Gastroesophageal sphincter (tissue), 4 donors: ENCODE results near the gene QPCT. TPM values are rescaled to one million over a fixed set of nuclear protein-coding genes. Genes with fewer than 3 reads are reported as not detected.

Source experiments
- ATAC-seq: fragments of 150-250 bp; one replicate; pipeline ENCODE4 v1.9.1; 2016; ENCODE audit warnings: mild to moderate bottlenecking, moderate library complexity
- H3K27ac ChIP-seq, 4 donors: fragments of 200-600 bp; sonication (generic) in 3 of 4; 1 replicate in 3 of 4; 2 replicates in 1 of 4; pipeline ENCODE4 v1.5.1; 2016 to 2019
- H3K27me3 ChIP-seq: fragments of 200-600 bp; sonication (generic); one replicate; pipeline ENCODE4 v1.5.1; 2019
- H3K36me3 ChIP-seq, 2 donors: fragments of 200-600 bp; sonication (generic); one replicate each; pipeline ENCODE4 v1.5.1; 2019; ENCODE audit warnings: control low read depth in 1 of 2
- H3K4me1 ChIP-seq, 3 donors: fragments of 200-600 bp; sonication (generic); 1 replicate in 2 of 3; 2 replicates in 1 of 3; pipeline ENCODE4 v1.5.1; 2016 to 2019; ENCODE audit warnings: control low read depth in 2 of 3
- H3K4me3 ChIP-seq, 2 donors: fragments of 200-600 bp; sonication (generic); one replicate each; pipeline ENCODE4 v1.5.1; 2019; ENCODE audit warnings: mild to moderate bottlenecking in 1 of 2, moderate library complexity in 1 of 2
- H3K9me3 ChIP-seq, 3 donors: fragments of 200-600 bp; sonication (generic); one replicate each; pipeline ENCODE4 v1.5.1; 2017 to 2019; ENCODE audit warnings: control low read depth in 2 of 3
- CTCF ChIP-seq, 4 experiments: fragments of 200-600 bp in 2 of 4; fragments of 450-650 bp in 2 of 4; sonication (generic) in 1 of 4; IDR thresholded peaks; one replicate each; pipeline ENCODE4 v1.5.1; 2017 to 2019; ENCODE audit warnings: antibody characterized with exemption in 4 of 4, mild to moderate bottlenecking in 2 of 4, moderate library complexity in 2 of 4
- EP300 ChIP-seq: sonication (generic); formaldehyde crosslinking; IDR thresholded peaks from one replicate; pipeline ENCODE4 v1.6.1; 2017; ENCODE audit warnings: antibody characterized with exemption, mild to moderate bottlenecking
- POLR2A ChIP-seq, 2 donors: fragments of 450-650 bp; IDR thresholded peaks; one replicate each; pipeline ENCODE4 v1.6.1; 2017; ENCODE audit warnings: antibody characterized with exemption in 2 of 2, mild to moderate bottlenecking in 2 of 2, moderate library complexity in 1 of 2
- POLR2AphosphoS5 ChIP-seq: sonication (generic); formaldehyde crosslinking; IDR thresholded peaks from one replicate; pipeline ENCODE4 v1.6.1; 2017; ENCODE audit warnings: antibody characterized with exemption
- WGBS, 2 donors: methylation state at CpG; one replicate each; pipeline ENCODE4 v1.1.5; 2018; ENCODE audit warnings: low coverage in 1 of 2; 5-methylcytosine and 5-hydroxymethylcytosine counted together
- total RNA-seq, 4 donors: library from RNA; depleted of rRNA; stranded (reverse); fragments of >200 nt; gene quantifications; one replicate each; pipeline ENCODE4 v1.1.0, GENCODE V29; 2016

The QPCT gene
- total RNA-seq, 4 donors from 2014 or later: 1.5 to 5.2 (median 2.6) TPM

- TF ChIP-seq CTCF (IDR thresholded peaks at IDR 0.05) (peak in 1 of 4 experiments; percentile 18), POLR2AphosphoS5 (peak; percentile 83), POLR2A (IDR thresholded peaks at IDR 0.05) (peak; percentile 69 to 71), EP300 (no peak)
- no peaks in the 10 kb centered on the region for H3K27me3 ChIP-seq
- ATAC-seq: no peak
- H3K4me1 ChIP-seq: peaks cover 0 to 60% (median 3%) of the 10 kb centered on the region in 3 donors
- H3K9me3 ChIP-seq: no peaks in the 10 kb centered on the region
- no CpG with 5 or more reads among the region's 33 CpGs for whole genome bisulfite sequencing, 2 donors
- H3K4me3 ChIP-seq: peak overlapping the region; percentile 93 to 98
- peak overlapping the region; percentile 92 to 95 (median 94) for H3K27ac ChIP-seq
- no peaks in the 10 kb centered on the region for H3K36me3 ChIP-seq
These were observed 20.0 kb upstream of the QPCT start for GRCh38 chr2:37324536-37324785.

- H3K9me3 ChIP-seq: no peaks in the 10 kb centered on the region
- TF ChIP-seq POLR2AphosphoS5: peak; percentile 46
- peak; percentile 58 to 61 for TF ChIP-seq POLR2A (IDR thresholded peaks at IDR 0.05)
- TF ChIP-seq CTCF (IDR thresholded peaks at IDR 0.05): peak in 1 of 4 experiments; percentile 4
- no peak for TF ChIP-seq EP300
- H3K4me3 ChIP-seq: peak within 1 kb of the TSS; percentile 93 to 98
- no peaks in the 10 kb centered on the region for H3K36me3 ChIP-seq
- no peaks in the 10 kb centered on the region for H3K27me3 ChIP-seq
- peak within 1 kb of the TSS; percentile 92 to 95 (median 94) for H3K27ac ChIP-seq
- peak; percentile 92 for ATAC-seq
- peaks cover 0 to 55% (median 3%) of the 10 kb centered on the region in 3 donors for H3K4me1 ChIP-seq
- WGBS, 2 donors: 6 to 20% methylated on average over 3 to 4 of the region's 79 CpGs
These were observed 19.4 kb upstream of the QPCT start, which contains the start of gene PRKD3 for GRCh38 chr2:37324786-37325624. TSS of gene PRKD3 (minus strand) at chr2:37324833. CDS start at chr2:37316524, 8,309 bp downstream.

GRCh38 chr2:37325625-37326071, 18.8 kb upstream of the QPCT start:
- H3K4me3 ChIP-seq: peak overlapping the region; percentile 93 to 98
- no peak for TF ChIP-seq EP300
- TF ChIP-seq POLR2AphosphoS5: no peak
- TF ChIP-seq POLR2A (IDR thresholded peaks at IDR 0.05): no peak
- TF ChIP-seq CTCF (IDR thresholded peaks at IDR 0.05): no peak
- no peaks in the 10 kb centered on the region for H3K36me3 ChIP-seq
- ATAC-seq: no peak
- peak overlapping the region; percentile 92 to 95 (median 94) for H3K27ac ChIP-seq
- WGBS, 2 donors: 86 to 93% methylated on average over 3 to 11 of the region's 12 CpGs
- H3K4me1 ChIP-seq: peaks cover 0 to 50% (median 3%) of the 10 kb centered on the region in 3 donors
- H3K27me3 ChIP-seq: no peaks in the 10 kb centered on the region
- H3K9me3 ChIP-seq: no peaks in the 10 kb centered on the region

- H3K36me3 ChIP-seq: no peaks in the 10 kb centered on the region
- ATAC-seq: peak; percentile 54
- H3K4me1 ChIP-seq: peaks cover 0 to 44% (median 3%) of the 10 kb centered on the region in 3 donors
- TF ChIP-seq POLR2A (IDR thresholded peaks at IDR 0.05): no peak
- no peak for TF ChIP-seq EP300
- peak; percentile 19 for TF ChIP-seq POLR2AphosphoS5
- H3K27ac ChIP-seq: peak overlapping the region; percentile 92 to 95 (median 94)
- no peaks in the 10 kb centered on the region for H3K27me3 ChIP-seq
- no peaks in the 10 kb centered on the region for H3K9me3 ChIP-seq
- H3K4me3 ChIP-seq: peak overlapping the region in 1 of 2 donors; percentile 93
- WGBS, 2 donors: 0 to 3% methylated on average over 2 of the region's 2 CpGs
These were observed 18.1 kb upstream of the QPCT start for GRCh38 chr2:37326285-37326684.

GRCh38 chr2:37326866-37327634, 17.4 kb upstream of the QPCT start:
- WGBS, 2 donors: 74 to 85% methylated on average over 8 of the region's 8 CpGs
- no peak for TF ChIP-seq POLR2A (IDR thresholded peaks at IDR 0.05)
- TF ChIP-seq POLR2AphosphoS5: no peak
- TF ChIP-seq CTCF (IDR thresholded peaks at IDR 0.05): no peak
- TF ChIP-seq EP300: no peak
- Histone ChIP-seq H3K27ac (peak overlapping the region; percentile 52 to 95 (median 93)), H3K27me3 (no peaks in the 10 kb centered on the region), H3K4me3 (peak overlapping the region in 1 of 2 donors; percentile 93), H3K36me3 (no peaks in the 10 kb centered on the region), H3K9me3 (no peaks in the 10 kb centered on the region), H3K4me1 (peaks cover 0 to 36% (median under 1%) of the 10 kb centered on the region in 3 donors)
- ATAC-seq: no peak
